Lung (tissue), 12 donors: ENCODE measurements around the gene TGFB1I1. TPM values are rescaled to one million over a fixed set of nuclear protein-coding genes. Genes with fewer than 3 reads are reported as not detected.

Source experiments
- ATAC-seq: fragments of 200-7000 bp; cut with Tn5 transposase; one replicate; pipeline ENCODE4 v1.9.1; 2020; ENCODE audit warnings: moderate number of reproducible peaks; ENCODE audit not compliant: insufficient read depth, low FRiP score
- DNase-seq, 3 donors: peaks; one replicate each; pipeline ENCODE4 v3.0.0-alpha.2; 2013 to 2017
- H3K27ac ChIP-seq, 2 donors: one replicate each; pipeline ENCODE4 v1.5.1; 2013; ENCODE audit warnings: mild to moderate bottlenecking in 2 of 2, moderate library complexity in 2 of 2, control low read depth in 1 of 2, inconsistent platforms in 1 of 2, low read depth in 1 of 2, low read length in 1 of 2
- H3K27me3 ChIP-seq, 3 donors: one replicate each; pipeline ENCODE4 v1.5.1; 2013; ENCODE audit warnings: low read length in 2 of 3; ENCODE audit not compliant: control insufficient read depth in 3 of 3, insufficient read depth in 3 of 3
- H3K36me3 ChIP-seq, 4 donors: one replicate each; pipeline ENCODE4 v1.5.1; 2013; ENCODE audit warnings: low read length in 4 of 4, mild to moderate bottlenecking in 1 of 4, moderate library complexity in 1 of 4; ENCODE audit not compliant: control insufficient read depth in 4 of 4, insufficient read depth in 4 of 4
- H3K4me1 ChIP-seq, 5 donors: one replicate each; pipeline ENCODE4 v1.5.1; 2013; ENCODE audit warnings: low read length in 5 of 5, mild to moderate bottlenecking in 2 of 5, moderate library complexity in 1 of 5; ENCODE audit not compliant: control insufficient read depth in 5 of 5, insufficient read depth in 5 of 5
- H3K4me3 ChIP-seq: one replicate; pipeline ENCODE4 v1.5.1; 2013; ENCODE audit warnings: mild to moderate bottlenecking, control low read depth, moderate library complexity
- H3K9ac ChIP-seq, 2 donors: one replicate each; pipeline ENCODE4 v1.5.1; 2013; ENCODE audit warnings: low read length in 2 of 2, control low read depth in 1 of 2; ENCODE audit not compliant: insufficient read depth in 1 of 2
- H3K9me3 ChIP-seq, 4 donors: one replicate each; pipeline ENCODE4 v1.5.1; 2013; ENCODE audit warnings: low read length in 3 of 4, mild to moderate bottlenecking in 1 of 4, moderate library complexity in 1 of 4; ENCODE audit not compliant: control insufficient read depth in 4 of 4, insufficient read depth in 3 of 4
- WGBS, 2 donors: extraction: QIAGEN DNeasy Blood & Tissue Kit; methylation state at CpG; one replicate each; pipeline ENCODE4 v1.1.7; 2013; 5-methylcytosine and 5-hydroxymethylcytosine counted together
- polyA plus RNA-seq, 2 donors: library from polyadenylated mRNA; stranded (reverse); fragments of 200-250 nt; gene quantifications; one replicate each; pipeline ENCODE4 v1.2.1, GENCODE V29; 2013
- total RNA-seq, 2 donors: library from RNA; depleted of rRNA in 1 of 2; stranded (reverse); fragments of >200 nt in 1 of 2; gene quantifications; one replicate each; pipeline ENCODE4 v1.2.1, GENCODE V29; 2014 to 2021
- TF ChIP-seq, protein P1 (sequence below): IDR thresholded peaks from 2 replicates; pipeline ENCODE4 v1.5.1; 2012; ENCODE audit warnings: mild to moderate bottlenecking; ENCODE audit errors: control extremely low read depth, extremely low read depth
- donor health status: control.
- donor health status: control.
- donor health status: Bipolar disorder and iron deficiency.
- donor health status: healthy.
- donor health status: DM: yes; HTN: yes; CAD: no.

TGFB1I1 gene
- total and polyA plus RNA-seq, 4 donors, result 25.1 to 58.9 (median 37.6) TPM

DNA sequence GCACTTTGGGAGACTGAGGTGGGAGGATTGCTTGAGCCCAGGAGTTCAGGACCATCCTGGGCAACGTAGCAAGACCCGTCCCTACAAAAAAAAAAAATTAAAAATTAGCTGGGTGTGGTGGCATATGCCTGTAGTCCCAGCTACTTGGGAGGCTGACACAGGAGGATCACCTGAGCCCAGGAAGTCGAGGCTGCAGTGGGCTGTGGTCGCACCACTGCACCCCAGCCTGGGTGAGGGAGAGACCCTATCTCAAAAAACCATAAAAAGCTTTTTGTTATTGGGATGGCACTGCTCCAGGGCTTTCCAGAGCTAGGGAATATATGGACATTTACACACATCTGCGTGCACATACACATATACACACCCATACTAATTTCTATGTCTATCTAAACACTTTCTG, 20.8 kb upstream of the TGFB1I1 start:
- TF ChIP-seq, protein P1, sequence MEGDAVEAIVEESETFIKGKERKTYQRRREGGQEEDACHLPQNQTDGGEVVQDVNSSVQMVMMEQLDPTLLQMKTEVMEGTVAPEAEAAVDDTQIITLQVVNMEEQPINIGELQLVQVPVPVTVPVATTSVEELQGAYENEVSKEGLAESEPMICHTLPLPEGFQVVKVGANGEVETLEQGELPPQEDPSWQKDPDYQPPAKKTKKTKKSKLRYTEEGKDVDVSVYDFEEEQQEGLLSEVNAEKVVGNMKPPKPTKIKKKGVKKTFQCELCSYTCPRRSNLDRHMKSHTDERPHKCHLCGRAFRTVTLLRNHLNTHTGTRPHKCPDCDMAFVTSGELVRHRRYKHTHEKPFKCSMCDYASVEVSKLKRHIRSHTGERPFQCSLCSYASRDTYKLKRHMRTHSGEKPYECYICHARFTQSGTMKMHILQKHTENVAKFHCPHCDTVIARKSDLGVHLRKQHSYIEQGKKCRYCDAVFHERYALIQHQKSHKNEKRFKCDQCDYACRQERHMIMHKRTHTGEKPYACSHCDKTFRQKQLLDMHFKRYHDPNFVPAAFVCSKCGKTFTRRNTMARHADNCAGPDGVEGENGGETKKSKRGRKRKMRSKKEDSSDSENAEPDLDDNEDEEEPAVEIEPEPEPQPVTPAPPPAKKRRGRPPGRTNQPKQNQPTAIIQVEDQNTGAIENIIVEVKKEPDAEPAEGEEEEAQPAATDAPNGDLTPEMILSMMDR, result no peak
- DNase-seq (no peak), ATAC-seq (no peak)
- H3K27ac ChIP-seq, result no peak overlapping the region
- no peaks in the 10 kb centered on the region for H3K27me3 ChIP-seq
- H3K9me3 ChIP-seq, result no peaks in the 10 kb centered on the region
- H3K36me3 ChIP-seq, result peaks cover 0 to 3% (median 0%) of the 10 kb centered on the region in 4 donors
- H3K4me1 ChIP-seq, result peaks cover 0 to 24% (median 13%) of the 10 kb centered on the region in 5 donors
- WGBS, 2 donors, result 85 to 87% methylated on average over 5 of the region's 5 CpGs
- H3K4me3 ChIP-seq, result no peak overlapping the region
- peak overlapping the region in 1 of 2 donors; percentile 13 for H3K9ac ChIP-seq

DNA sequence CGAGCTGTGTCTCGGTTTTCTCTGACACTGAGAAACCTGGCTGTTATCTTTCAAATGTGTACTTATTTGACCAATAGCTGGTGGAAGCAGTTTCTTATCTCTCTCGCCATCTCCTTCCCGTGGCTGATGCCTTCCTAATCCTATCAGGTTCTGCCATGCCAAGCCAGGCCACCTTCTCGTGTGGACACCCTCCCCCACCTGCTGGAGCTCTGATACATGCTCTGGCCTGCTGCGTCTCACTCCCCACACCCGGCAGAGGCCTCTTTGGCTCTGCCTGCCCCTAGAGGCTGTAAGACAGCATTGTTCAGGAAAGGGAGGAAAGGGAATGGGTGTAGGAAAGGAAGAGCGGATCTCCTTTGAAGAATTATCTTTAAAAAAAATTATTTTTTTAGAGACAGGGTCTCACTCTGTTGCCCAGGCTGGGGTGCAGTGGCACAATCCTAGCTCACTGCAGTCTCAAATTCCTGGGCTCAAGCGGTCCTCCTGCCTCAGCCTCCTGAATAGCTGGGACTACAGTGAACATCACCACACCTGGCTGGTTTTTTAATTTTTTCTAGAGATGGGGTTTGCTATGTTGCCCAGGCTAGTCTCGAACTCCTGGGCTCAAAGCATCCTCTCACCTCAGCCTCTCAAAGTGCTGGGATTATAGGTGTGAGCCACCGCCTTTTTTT, 20.1 kb upstream of the TGFB1I1 start:
- Histone ChIP-seq H3K4me1 (peaks cover under 1 to 27% (median 14%) of the 10 kb centered on the region in 5 donors), H3K9me3 (no peaks in the 10 kb centered on the region), H3K27me3 (no peaks in the 10 kb centered on the region), H3K27ac (no peak overlapping the region), H3K36me3 (peaks cover 0 to 6% (median 1%) of the 10 kb centered on the region in 4 donors), H3K4me3 (no peak overlapping the region), H3K9ac (peak overlapping the region in 1 of 2 donors; percentile 13)
- 47 to 49% methylated on average over 11 of the region's 11 CpGs for WGBS, 2 donors
- DNase-seq (peak; percentile 47 to 60 (median 51)), ATAC-seq (peak; percentile 70)
- TF ChIP-seq, protein P1, result no peak

DNA sequence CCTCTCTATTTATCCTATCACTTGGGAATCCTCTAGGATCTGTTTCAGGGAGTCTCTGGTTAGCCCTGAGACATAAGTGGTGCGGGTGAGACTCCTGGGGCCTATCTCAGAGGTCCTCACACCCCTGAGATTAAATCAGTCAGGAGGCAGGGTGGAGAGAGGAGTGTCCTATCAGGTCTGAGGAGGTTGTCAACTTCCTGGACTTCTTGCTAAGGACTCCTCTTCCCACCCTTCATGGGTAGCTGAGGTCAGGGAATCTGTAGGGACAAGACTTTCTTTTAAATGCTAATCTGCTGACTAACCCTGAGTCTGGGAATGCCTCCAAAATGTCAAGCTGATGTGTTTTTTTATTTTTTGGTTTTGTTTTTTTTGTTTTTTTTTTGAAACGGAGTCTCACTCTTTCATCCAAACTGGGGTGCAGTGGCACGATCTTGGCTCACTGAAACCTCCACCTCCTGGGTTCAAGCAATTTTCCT, 19.3 kb upstream of the TGFB1I1 start:
- no peak overlapping the region for H3K9ac ChIP-seq
- DNase-seq, result peak in 2 of 3 donors; percentile 37 to 59
- peak overlapping the region; percentile 42 to 51 for H3K27ac ChIP-seq
- H3K36me3 ChIP-seq, result peaks cover 0 to 6% (median 1%) of the 10 kb centered on the region in 4 donors
- H3K4me1 ChIP-seq, result peaks cover 6 to 35% (median 19%) of the 10 kb centered on the region in 5 donors
- no peak overlapping the region for H3K4me3 ChIP-seq
- TF ChIP-seq, protein P1, result no peak
- WGBS, 2 donors, result 70 to 73% methylated on average over 3 of the region's 3 CpGs
- H3K9me3 ChIP-seq, result no peaks in the 10 kb centered on the region
- H3K27me3 ChIP-seq, result no peaks in the 10 kb centered on the region
- no peak for ATAC-seq
